HL-60/S4 treated with retinoic acid at 250 ng/mL for 4 days and 3 days (cell line): Measurements from ENCODE around the gene ERP44.
"Not testable (repeated sequence)": the region's sequence is repeated elsewhere in the genome, so short reads cannot be mapped to it uniquely, and the experiment has no call there.

Source experiments
- in situ Hi-C: fragments of 300-500 bp; cut with MboI; formaldehyde crosslinking; loops from 2 replicates; pipeline ENCODE4 v1.7.0; 2022; ENCODE audit warnings: low sequenced_read_pairs

ERP44 gene

DNA sequence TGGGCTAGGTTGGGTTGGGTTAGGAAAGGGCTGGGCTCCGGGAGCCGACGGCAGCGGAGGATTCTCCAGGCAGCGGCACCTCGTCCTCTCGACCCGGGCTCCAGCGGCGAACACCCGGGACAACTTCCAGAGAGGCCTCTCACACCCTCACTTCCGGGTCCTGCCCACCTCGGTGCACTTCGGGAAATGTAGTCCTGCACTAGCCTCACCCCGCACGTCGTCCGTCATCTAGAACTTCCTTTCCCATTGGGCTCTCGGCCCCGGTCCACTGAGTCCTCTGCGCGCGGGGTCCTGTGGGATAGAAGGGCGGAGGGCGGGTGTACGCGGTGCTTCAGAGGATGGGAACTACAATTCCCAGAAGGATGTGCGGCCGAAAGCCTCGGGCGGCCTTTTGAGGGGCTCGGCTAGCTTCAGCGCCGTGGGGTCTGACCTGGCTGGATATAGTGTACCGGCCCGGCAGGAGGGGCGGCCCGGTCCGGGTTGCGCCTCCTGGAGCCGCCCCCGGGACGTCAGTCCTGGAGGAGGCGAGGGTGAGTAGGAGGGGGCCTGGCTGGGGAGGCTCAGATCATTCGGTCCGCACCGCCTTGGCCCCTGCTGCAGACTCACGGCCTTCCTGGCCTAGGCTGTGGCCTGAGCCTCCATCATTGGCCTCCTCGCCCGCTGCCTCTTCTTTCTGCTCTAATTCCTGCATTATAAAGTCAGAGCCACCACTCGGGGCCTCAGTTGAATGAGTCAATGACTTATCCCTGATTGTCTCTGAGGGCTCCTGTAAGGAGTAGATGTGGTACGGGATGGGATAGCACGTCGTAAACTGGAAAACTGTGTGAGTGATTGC lies at the start of gene ERP44, which contains the start of gene INVS:
Gene ERP44, minus strand, starts transcription at position 114 of the 835 bp plus-strand sequence. CDS start 160 bp downstream, outside the sequence.
Gene INVS, plus strand, starts transcription at position 357 of the 835 bp plus-strand sequence. CDS start 5,279 bp downstream, outside the sequence.
- in situ Hi-C loops = no loop called here

DNA sequence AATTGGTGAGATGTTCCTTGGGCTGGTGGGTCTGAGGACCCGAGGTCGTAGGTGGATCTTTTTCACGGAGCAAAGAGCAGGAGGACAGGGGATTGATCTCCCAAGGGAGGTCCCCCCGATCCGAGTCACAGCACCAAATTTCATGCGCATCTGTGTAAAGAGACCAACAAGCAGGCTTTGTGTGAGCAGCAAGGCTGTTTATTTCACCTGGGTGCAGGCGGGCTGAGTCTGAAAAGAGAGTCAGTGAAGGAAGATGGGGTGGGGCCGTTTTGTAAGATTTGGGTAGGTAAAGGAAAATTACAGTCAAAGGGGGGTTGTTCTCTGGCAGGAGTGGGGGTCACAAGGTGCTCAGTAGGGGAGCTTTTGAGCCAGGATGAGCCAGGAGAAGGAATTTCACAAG lies 47.2 kb upstream of the ERP44 start:
- in situ Hi-C loops = not testable (repeated sequence)

DNA sequence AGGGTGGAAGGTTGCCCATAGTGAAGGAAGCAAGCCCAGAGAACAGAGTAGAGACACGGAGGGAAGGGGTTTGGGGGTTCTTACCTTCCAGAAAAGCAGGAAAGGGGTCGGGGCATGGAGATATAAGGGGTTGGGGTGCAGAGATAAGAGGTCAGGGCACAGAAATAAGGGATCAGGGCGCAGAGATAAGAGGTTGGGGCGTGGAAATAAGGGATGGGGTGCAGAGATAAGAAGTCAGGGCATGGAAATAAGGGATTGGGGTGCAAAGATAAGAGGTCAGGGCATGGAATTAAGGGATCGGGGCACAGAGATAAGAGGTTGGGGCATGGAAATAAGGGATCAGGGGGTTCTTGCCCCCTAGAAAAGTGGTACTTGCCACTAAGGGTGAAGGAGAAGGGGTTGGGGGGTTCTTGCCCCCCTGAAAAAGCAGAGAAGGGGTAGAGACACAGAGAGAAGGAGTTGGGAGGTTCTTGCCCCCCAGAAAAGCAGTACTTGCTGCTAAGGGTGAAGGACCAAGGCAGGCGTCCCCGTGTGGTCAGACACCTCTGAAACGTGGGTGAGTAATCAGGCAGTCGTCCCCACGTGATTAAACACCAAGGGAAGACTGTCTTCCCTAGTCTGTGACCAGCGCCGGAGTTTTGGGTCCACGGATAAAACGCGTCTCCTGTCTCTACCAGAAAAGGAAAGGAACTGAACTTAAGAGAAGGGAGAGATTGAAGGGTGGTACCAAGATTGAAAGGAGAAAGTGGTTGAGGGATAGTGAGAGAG lies 46.6 kb upstream of the ERP44 start:
- in situ Hi-C loops = not testable (repeated sequence)

DNA sequence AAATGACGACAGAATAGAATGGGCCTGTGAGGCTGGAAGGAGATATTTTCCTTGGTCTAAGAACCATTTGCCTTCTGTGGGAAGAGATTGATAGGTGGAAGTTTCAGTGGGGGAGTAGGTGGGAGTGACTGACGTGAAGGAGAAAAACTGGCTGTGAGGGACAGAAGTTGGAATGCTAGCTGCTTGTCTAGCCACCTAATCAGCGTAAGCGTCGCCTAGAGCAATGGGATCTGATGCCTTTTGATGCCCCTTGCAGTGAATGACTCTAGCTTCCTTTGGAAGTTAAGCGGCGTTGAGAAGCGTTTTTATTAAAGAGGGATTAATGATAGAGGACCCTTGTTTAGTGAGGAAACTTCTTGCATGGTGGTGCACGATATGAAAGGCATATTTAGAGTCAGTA lies 43.1 kb upstream of the ERP44 start:
- in situ Hi-C loops = not testable (repeated sequence)

DNA sequence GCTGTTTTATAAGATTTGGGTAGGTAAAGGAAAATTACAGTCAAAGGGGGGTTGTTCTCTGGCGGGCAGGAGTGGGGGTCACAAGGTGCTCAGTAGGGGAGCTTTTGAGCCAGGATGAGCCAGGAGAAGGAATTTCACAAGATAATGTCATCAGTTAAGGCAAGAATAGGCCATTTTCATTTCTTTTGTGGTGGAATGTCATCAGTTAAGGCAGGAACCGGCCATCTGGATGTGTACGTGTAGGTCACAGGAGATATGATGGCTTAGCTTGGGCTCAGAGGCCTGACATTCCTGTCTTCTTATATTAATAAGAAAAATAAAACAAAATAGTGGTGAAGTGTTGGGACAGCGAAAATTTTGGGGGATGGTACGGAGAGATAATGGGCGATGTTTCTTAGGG lies 41.5 kb upstream of the ERP44 start:
- in situ Hi-C loops = not testable (repeated sequence)

DNA sequence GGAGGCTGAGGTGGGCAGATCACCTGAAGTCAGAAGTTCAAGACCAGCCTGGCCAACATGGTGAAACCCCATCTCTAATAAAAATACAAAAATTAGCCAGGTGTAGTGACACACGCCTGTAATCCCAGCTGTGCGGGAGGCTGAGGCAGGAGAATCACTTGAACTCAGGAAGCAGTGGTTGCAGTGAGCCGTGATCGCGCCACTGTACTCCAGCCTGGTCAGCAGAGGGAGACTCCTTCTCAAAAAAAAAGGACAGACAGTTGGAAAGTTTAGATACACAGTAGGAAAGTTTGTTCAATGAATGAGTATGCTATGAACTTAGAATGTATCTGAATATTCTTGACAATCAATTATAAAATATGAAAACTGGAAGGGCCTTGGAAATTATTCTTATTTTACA lies 38.0 kb upstream of the ERP44 start:
- in situ Hi-C loops = not testable (repeated sequence)

DNA sequence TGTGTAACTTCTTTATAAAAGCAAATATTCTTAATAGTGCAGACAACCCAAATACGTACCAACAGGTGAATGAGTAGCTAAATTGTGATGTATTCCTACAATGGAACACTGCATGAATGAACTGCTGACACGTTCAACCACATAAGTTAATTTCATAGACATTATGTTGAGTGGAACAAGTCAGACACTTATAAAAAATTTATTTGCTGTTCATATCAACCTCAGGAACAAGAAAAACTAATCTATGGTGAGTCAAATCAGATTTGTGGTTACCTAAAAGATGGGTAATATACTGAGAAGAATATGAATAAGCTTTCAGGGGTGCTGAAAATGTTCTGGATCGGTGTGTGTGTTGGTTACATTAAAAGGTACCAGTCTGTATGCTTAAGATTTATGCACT lies 35.9 kb upstream of the ERP44 start:
- in situ Hi-C loops = no loop called here

DNA sequence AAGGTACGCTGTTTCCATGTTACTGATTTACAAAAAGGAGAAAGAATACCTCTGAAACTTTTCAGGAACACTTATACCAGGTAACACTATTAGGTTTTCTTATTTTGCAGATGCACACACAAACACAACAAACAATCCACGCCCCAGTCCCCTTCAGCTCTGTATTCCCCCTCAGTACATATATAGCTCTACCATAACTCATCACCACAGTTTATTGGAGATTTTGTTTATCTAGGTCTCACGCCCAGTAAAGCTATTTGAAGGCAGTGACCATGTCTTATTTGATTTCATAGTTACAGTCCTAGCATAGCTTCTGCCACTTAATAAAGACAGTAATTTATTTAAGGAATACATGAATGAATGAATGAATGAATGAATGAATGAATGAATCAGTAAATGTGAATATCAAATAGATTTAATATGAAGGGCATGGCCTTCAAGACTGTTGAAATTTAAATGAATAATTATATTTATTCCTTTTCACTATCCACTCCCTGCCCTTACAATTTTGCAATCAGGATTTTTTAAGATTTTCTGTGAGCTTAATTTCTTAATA lies 33.2 kb upstream of the ERP44 start:
- in situ Hi-C loops = no loop called here

DNA sequence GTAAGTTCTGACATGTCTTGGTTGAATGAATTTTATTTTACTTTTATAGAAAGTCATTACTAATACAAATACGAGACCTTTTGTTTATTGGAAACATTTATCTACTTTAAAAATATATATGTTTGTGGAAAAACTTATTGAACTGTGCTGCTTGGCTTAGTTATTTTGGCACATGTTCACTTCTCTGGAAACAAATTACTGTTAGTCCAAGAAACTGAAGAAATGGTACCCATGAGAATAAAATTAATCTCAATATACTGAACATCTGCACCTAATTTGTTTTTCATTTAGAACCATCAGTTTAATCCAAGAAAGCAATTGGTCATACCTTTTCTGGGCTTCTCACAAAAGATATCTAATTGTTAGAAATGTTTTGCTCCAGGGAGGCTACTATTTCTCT lies 32.4 kb upstream of the ERP44 start:
- in situ Hi-C loops = no loop called here

DNA sequence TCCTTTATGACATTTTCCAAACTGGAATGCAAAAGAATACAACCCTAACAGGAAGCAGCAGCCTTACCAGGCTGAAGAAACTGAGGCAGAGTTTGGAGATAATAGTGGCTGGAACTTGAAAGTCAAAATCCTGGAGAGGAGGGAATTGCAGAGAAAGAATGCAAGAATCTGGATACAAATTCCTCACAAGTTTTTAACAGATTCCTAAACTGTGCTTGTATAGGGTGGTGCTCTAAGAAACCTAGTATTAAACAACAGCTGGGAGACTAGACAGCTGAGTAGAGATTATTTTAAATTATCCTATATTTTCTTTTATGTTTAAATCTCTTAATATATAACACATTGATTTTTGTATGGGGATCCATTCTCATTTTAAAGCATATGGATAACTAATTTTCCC lies 31.0 kb upstream of the ERP44 start:
- in situ Hi-C loops = no loop called here

DNA sequence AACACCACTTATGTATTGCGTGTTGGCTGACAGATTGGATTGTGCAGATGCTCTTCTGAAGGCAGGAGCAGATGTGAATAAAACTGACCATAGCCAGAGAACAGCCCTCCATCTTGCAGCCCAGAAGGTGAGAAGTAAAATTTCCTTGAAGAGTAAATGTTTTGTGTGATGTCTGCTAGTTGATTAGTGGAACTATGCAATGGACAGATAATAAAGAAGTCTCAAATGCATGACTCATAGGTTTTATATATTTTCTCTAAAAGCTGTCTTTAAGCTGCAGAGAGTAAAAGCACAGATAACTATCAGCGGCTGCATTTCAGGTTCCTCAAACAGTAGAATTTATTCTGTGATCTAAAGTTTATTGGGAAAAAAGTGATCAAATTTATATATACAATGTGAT lies 27.6 kb upstream of the ERP44 start:
- in situ Hi-C loops = no loop called here

DNA sequence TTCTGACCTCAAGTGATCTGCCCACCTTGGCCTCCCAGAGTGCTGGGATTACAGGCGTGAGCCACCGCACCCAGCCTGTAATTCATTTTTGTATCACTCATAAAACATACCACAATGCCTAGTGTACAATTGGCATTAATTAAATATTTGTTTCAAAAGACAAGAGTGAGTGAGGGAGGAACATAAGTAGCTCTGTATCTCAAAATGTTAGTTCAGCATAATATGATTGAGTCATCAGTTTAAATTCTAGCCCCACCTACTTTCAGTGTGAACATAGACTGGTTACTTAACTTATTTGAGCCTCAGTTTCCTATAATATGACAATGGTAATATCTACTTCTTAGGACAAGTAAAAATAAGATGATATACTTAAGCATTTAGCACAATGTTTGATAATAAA lies 27.1 kb upstream of the ERP44 start:
- in situ Hi-C loops = no loop called here

DNA sequence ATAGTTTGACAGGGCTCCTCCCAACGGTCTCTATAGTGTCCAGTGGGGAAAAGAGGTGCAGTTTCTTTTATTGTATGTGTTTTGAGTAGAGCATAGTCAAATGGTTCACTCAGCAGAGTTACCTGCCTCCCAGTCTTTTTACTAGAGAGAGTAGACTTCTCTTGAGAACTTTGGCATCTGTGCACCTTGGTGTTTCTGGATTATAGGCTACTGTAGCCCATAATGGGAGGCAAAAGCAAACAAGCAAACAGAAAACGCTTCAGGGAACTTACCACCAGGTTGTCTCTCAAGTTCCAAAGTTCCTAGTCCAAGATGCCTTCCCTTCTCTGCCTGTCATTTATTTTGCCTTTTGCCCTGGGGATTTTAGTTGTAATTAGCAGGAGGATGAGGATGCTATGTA lies 26.4 kb upstream of the ERP44 start:
- in situ Hi-C loops = no loop called here

DNA sequence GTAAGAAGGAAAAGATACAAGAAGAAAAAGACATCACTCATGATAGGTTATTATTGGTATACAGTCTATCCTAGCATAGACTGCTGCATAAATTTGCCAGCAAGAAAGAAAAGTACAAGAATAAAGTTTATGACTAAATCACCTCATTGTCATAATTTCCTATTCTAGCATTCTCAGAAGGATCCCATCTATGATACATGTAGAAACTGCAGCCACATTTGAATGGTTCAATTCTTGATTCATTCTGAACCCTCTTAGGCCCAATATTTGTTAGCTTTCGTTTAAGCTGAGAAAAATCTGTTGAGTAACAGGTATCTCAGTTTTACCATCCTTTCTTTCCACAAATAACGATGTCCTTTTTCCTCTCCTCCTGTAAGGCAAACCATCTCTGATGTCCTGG lies 21.5 kb upstream of the ERP44 start:
- in situ Hi-C loops = no loop called here

DNA sequence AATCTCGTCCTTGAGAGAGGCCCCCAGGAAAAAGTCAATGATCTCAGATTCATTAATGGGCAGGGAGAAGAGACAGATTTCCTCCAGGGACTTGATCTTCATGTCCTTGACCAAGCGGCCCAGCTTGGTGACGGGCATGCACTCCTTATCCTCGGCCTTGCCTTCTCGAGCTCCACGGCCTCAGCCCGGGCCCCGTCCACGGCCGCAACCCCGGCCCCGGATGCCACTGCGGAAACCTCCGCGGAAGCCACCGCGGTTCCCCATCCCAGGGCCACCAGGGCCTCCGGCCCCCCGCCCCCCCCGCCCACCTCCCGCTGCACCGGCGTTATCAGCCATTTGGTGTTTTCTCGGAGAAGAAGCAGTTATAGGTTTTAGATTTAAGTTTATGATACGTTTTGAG lies 18.5 kb upstream of the ERP44 start:
- in situ Hi-C loops = no loop called here

DNA sequence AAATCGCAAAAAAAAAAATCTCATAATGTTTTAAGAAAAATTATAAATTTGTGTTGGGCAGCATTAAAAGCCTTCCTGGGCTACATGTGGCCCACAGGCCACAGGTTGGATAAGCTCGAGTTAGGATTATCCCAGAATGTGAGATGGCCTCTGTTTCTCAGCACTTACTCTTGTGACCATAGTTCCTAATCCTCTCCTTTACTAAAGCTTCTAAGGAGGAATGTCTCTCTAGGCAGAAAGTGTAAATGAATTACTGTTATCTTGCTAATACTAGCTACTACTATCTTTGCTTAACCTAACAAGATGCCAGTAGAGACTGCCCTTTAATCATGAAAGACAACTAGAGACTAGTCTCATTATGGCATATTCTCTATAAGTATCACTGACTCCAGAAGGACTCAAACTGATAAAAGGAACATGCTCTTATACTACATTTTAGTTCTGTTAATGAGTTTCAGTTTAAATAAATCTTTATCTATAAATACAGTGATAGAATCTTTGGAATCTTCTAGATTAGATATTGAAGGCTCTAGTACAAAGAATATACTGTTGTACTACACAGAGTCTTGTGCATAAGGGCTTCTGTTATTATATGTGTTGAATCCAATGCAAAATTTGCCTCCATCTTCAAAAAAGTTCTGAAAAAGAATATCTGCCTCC lies 14.0 kb upstream of the ERP44 start:
- in situ Hi-C loops = no loop called here

DNA sequence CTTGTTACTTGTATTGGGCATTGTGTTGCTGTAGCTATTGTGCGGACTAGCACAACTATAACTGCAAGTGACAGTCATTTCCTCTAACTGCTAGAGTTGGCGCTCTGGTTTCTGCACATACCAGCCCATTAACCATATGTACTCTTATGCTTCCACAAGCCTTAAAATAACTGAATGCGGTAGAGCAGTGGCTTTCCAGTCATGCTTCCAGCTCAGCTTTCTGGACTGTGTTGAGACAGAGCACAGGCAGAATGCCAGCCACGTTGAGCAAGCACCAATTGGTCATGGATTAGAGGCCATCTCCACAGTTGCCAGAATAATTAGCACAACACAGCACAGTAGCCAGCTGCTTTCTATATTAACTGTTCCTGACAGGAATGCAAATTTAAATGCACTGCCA lies 12.4 kb upstream of the ERP44 start:
- in situ Hi-C loops = no loop called here

DNA sequence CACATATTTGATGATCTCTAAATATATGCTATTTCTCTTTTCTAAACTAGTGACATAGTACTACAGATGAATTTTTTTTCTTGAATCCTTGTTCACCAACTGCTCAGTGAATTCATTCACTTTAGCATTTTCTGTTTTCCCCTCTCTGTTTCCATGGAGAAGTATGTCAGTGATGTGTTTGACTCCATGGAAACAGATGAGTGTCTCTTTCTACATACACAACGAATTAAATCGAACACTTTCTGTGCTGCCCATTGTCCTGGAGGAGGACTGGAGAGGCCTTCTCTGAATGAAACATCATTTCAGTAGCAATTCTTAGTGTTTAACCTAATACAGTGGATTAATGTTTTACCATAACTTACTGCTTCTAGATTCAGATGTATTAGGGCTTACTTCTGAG lies 9.8 kb upstream of the ERP44 start:
- in situ Hi-C loops = no loop called here

DNA sequence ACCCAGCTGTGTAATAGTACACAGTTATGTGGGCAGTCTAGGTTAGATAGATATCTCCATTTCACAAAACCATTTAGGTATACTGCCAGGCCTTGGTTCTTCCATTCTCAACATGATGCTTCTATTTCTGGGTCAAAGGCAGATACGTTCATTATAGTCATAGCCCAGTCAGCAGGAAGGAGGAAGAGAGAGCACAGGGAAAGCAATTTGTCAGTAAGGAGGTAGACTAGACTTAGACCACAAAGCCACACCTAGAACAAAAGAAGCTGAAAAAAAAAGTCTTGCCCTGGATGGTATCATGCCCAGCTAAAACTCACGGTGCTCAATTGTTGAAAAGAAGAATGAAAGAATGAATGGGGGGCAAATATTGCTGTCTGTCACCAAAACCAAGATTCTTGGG lies 7.8 kb upstream of the ERP44 start:
- in situ Hi-C loops = no loop called here

DNA sequence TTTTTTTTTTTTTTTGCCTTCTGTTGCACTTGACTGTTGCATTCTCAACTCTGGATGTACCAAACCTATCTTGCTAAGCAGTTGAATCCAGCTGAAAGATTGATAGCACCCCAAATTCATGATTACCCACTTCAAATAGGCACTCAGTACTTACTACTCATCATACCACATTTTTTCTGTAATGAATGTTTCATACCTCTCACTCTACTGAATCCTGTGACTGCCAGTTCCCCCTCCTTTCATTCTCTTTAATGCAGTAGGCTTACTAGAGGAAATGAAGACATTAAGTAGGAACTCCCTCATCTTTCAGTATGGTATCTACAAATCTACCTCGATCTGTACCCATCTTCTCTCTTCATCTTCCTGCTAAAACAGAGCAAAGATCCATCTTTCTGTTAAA lies 7.1 kb upstream of the ERP44 start:
- in situ Hi-C loops = no loop called here

DNA sequence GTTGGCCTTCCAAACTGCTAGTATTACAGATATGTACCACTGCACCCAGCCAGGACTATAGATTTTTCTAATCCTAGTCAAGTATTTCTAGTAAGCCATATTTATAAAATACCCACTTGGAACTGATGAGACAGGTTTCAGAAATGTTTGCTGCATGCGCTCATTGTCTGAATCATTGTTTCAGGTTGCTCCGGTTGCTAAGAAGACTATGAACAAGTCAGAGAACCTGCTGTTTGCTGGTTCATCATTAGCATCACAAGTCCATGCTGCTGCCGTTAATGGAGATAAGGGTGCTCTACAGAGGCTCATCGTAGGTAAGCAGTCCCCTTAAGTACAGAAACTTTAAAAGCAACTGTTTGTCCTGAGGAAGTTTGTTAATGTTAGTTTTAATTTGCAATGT lies 5.5 kb upstream of the ERP44 start:
- in situ Hi-C loops = no loop called here
